Thymus (tissue), 11 donors: ENCODE measurements around the gene CHN2. TPM values are rescaled to one million over a fixed set of nuclear protein-coding genes. Genes with fewer than 3 reads are reported as not detected.

Experiments used
- DNase-seq, 9 donors: peaks; one replicate each; pipeline ENCODE4 v3.0.0-alpha.2; 2013; ENCODE audit warnings: low spot score in 9 of 9, low read depth in 6 of 9, missing footprints in 1 of 9
- H3K27ac ChIP-seq, 2 donors: one replicate each; pipeline ENCODE4 v1.5.1; 2013; ENCODE audit warnings: control low read depth in 1 of 2, low read depth in 1 of 2, low read length in 1 of 2, mild to moderate bottlenecking in 1 of 2, moderate library complexity in 1 of 2
- H3K27me3 ChIP-seq, 2 donors: one replicate each; pipeline ENCODE4 v1.5.1; 2013; ENCODE audit warnings: low read length in 1 of 2; ENCODE audit not compliant: control insufficient read depth in 2 of 2, insufficient read depth in 1 of 2
- H3K36me3 ChIP-seq, 2 donors: one replicate each; pipeline ENCODE4 v1.5.1; 2013; ENCODE audit warnings: low read length in 1 of 2, mild to moderate bottlenecking in 1 of 2, moderate library complexity in 1 of 2; ENCODE audit not compliant: control insufficient read depth in 2 of 2, insufficient read depth in 2 of 2
- H3K4me1 ChIP-seq, 2 donors: one replicate each; pipeline ENCODE4 v1.5.1; 2013; ENCODE audit warnings: low read length in 2 of 2; ENCODE audit not compliant: control insufficient read depth in 2 of 2, insufficient read depth in 2 of 2
- H3K4me3 ChIP-seq, 2 donors: one replicate each; pipeline ENCODE4 v1.5.1; 2013; ENCODE audit warnings: low read length in 2 of 2, control low read depth in 1 of 2, mild to moderate bottlenecking in 1 of 2
- H3K9me3 ChIP-seq, 2 donors: one replicate each; pipeline ENCODE4 v1.5.1; 2013; ENCODE audit warnings: low read length in 1 of 2, mild to moderate bottlenecking in 1 of 2; ENCODE audit not compliant: control insufficient read depth in 2 of 2, insufficient read depth in 1 of 2
- WGBS: extraction: QIAGEN DNeasy Blood & Tissue Kit; methylation state at CpG from one replicate; pipeline ENCODE4 v1.1.7; 2013; 5-methylcytosine and 5-hydroxymethylcytosine counted together
- polyA plus RNA-seq: library from polyadenylated mRNA; stranded (reverse); fragments of 200-250 nt; gene quantifications from one replicate; pipeline ENCODE4 v1.2.3, GENCODE V29; 2013
- total RNA-seq: library from RNA; stranded (reverse); fragments of 120-200 nt; gene quantifications from one replicate; pipeline ENCODE4 v1.2.4, GENCODE V29; 2013
- donor health status: healthy.

CHN2 gene
- total and polyA plus RNA-seq, 2 donors = 5.9 to 6.5 TPM

- H3K36me3 ChIP-seq = no peaks in the 10 kb centered on the region
- DNase-seq = no peak
- no peak overlapping the region for H3K4me3 ChIP-seq
- H3K9me3 ChIP-seq = peaks cover 0 to 19% of the 10 kb centered on the region in 2 donors
- peaks cover 43 to 63% of the 10 kb centered on the region in 2 donors for H3K4me1 ChIP-seq
- H3K27me3 ChIP-seq = no peaks in the 10 kb centered on the region
- WGBS = 80% methylated on average over 2 of the region's 2 CpGs
- H3K27ac ChIP-seq = peak overlapping the region in 1 of 2 donors; percentile 4
Measured at GRCh38 chr7:29154076-29154475, 40.5 kb upstream of the CHN2 start.

- Histone ChIP-seq H3K27me3 (no peaks in the 10 kb centered on the region), H3K27ac (peak overlapping the region; percentile 79 to 82)
- WGBS = 29% methylated on average over 5 of the region's 5 CpGs
Measured at GRCh38 chr7:29156907-29157452, 37.6 kb upstream of the CHN2 start.

GRCh38 chr7:29158795-29159423 is 35.7 kb upstream of the CHN2 start:
- Histone ChIP-seq H3K27me3 (no peaks in the 10 kb centered on the region), H3K27ac (no peak overlapping the region)
- WGBS = 80% methylated on average over 3 of the region's 3 CpGs

More at GRCh38 chr7:29156907-29157452, 37.6 kb upstream of the CHN2 start:
- peaks cover 34 to 40% of the 10 kb centered on the region in 2 donors for H3K4me1 ChIP-seq
- peaks cover 0 to 13% of the 10 kb centered on the region in 2 donors for H3K9me3 ChIP-seq
- no peak overlapping the region for H3K4me3 ChIP-seq
- no peaks in the 10 kb centered on the region for H3K36me3 ChIP-seq
- DNase-seq = peak in 7 of 9 donors; percentile 48 to 82 (median 55)

GRCh38 chr7:29160080-29160479 is 34.5 kb upstream of the CHN2 start:
- Histone ChIP-seq H3K4me1 (peaks cover 25 to 29% of the 10 kb centered on the region in 2 donors), H3K27me3 (no peaks in the 10 kb centered on the region), H3K36me3 (no peaks in the 10 kb centered on the region), H3K27ac (no peak overlapping the region), H3K4me3 (no peak overlapping the region), H3K9me3 (peaks cover 0 to 5% of the 10 kb centered on the region in 2 donors)
- DNase-seq = no peak
- WGBS = 71% methylated on average over 2 of the region's 2 CpGs

More at GRCh38 chr7:29158795-29159423, 35.7 kb upstream of the CHN2 start:
- Histone ChIP-seq H3K9me3 (peaks cover 0 to 13% of the 10 kb centered on the region in 2 donors), H3K4me1 (peaks cover 28 to 29% of the 10 kb centered on the region in 2 donors), H3K4me3 (no peak overlapping the region), H3K36me3 (no peaks in the 10 kb centered on the region)
- no peak for DNase-seq

GRCh38 chr7:29161231-29161630 is 33.3 kb upstream of the CHN2 start:
- Histone ChIP-seq H3K27me3 (no peaks in the 10 kb centered on the region), H3K4me3 (no peak overlapping the region), H3K36me3 (no peaks in the 10 kb centered on the region), H3K9me3 (peaks cover 0 to 4% of the 10 kb centered on the region in 2 donors), H3K4me1 (peaks cover 16 to 25% of the 10 kb centered on the region in 2 donors), H3K27ac (no peak overlapping the region)
- no peak for DNase-seq
- WGBS = 93% methylated on average over 4 of the region's 4 CpGs

- H3K27ac ChIP-seq = no peak overlapping the region
- peaks cover 7 to 13% of the 10 kb centered on the region in 2 donors for H3K4me1 ChIP-seq
- no peak for DNase-seq
- H3K9me3 ChIP-seq = peaks cover 0 to 4% of the 10 kb centered on the region in 2 donors
- no peak overlapping the region for H3K4me3 ChIP-seq
- H3K36me3 ChIP-seq = no peaks in the 10 kb centered on the region
- WGBS = 99% methylated on average over 6 of the region's 6 CpGs
- no peaks in the 10 kb centered on the region for H3K27me3 ChIP-seq
Measured at GRCh38 chr7:29162577-29162976, 32.0 kb upstream of the CHN2 start.

- Histone ChIP-seq H3K27me3 (no peaks in the 10 kb centered on the region), H3K36me3 (no peaks in the 10 kb centered on the region), H3K27ac (no peak overlapping the region), H3K4me1 (peaks cover 6 to 10% of the 10 kb centered on the region in 2 donors), H3K4me3 (no peak overlapping the region), H3K9me3 (peaks cover 0 to 4% of the 10 kb centered on the region in 2 donors)
- WGBS = 94% methylated on average over 3 of the region's 3 CpGs
- no peak for DNase-seq
Measured at GRCh38 chr7:29163854-29164253, 30.7 kb upstream of the CHN2 start.

GRCh38 chr7:29167721-29168120 is 26.9 kb upstream of the CHN2 start:
- no peak for DNase-seq
- Histone ChIP-seq H3K4me3 (no peak overlapping the region), H3K4me1 (no peaks in the 10 kb centered on the region), H3K27ac (no peak overlapping the region), H3K9me3 (peaks cover 0 to 4% of the 10 kb centered on the region in 2 donors), H3K27me3 (no peaks in the 10 kb centered on the region), H3K36me3 (no peaks in the 10 kb centered on the region)
- WGBS = 95% methylated on average over 1 of the region's 1 CpG

GRCh38 chr7:29170781-29171180 is 23.8 kb upstream of the CHN2 start:
- H3K27me3 ChIP-seq = no peaks in the 10 kb centered on the region
- peaks cover 0 to 4% of the 10 kb centered on the region in 2 donors for H3K9me3 ChIP-seq
- no peak overlapping the region for H3K27ac ChIP-seq
- WGBS = 96% methylated on average over 7 of the region's 7 CpGs
- H3K4me1 ChIP-seq = peaks cover 2 to 6% of the 10 kb centered on the region in 2 donors
- no peaks in the 10 kb centered on the region for H3K36me3 ChIP-seq
- DNase-seq = no peak
- H3K4me3 ChIP-seq = no peak overlapping the region
